ENCODE results near the gene LNX2.

Gene LNX2

GRCh38 chr13:27500806-27501534 lies 119.4 kb downstream of the LNX2 start:
- no peak for DNase-seq

GRCh38 chr13:27497563-27498230 lies 122.6 kb downstream of the LNX2 start:
- no peak for DNase-seq

- DNase-seq, result no peak
Observed at GRCh38 chr13:27496536-27497273, 123.6 kb downstream of the LNX2 start.

GRCh38 chr13:27496006-27496405 lies 124.3 kb downstream of the LNX2 start:
- DNase-seq, result no peak

All from fibroblast of skin of back (primary cell).